Kidney capillary endothelial cell (primary cell): ENCODE data around the gene MGAM2.

Source experiments
- DNase-seq: peaks from one replicate; pipeline ENCODE4 v3.0.0-alpha.2; 2018; ENCODE audit warnings: low spot score

MGAM2 gene

GRCh38 chr7:142123184-142123583 lies 11.7 kb downstream of the MGAM2 start:
- DNase-seq, result no peak

- no peak for DNase-seq
Observed at GRCh38 chr7:142125256-142125955, 13.9 kb downstream of the MGAM2 start.

- DNase-seq, result no peak
Observed at GRCh38 chr7:142130267-142130666, 18.7 kb downstream of the MGAM2 start.

- DNase-seq, result no peak
Observed at GRCh38 chr7:142131439-142132185, 20.1 kb downstream of the MGAM2 start.

- no peak for DNase-seq
Observed at GRCh38 chr7:142133731-142134148, 22.2 kb downstream of the MGAM2 start.

- no peak for DNase-seq
Observed at GRCh38 chr7:142134909-142135308, 23.4 kb downstream of the MGAM2 start.

GRCh38 chr7:142138996-142139395 lies 27.5 kb downstream of the MGAM2 start:
- DNase-seq, result no peak

GRCh38 chr7:142139597-142140400 lies 28.3 kb downstream of the MGAM2 start:
- DNase-seq, result no peak

GRCh38 chr7:142140401-142140959 lies 29.0 kb downstream of the MGAM2 start:
- no peak for DNase-seq

GRCh38 chr7:142142702-142143101 lies 31.2 kb downstream of the MGAM2 start:
- no peak for DNase-seq

- DNase-seq, result no peak
Observed at GRCh38 chr7:142146124-142146523, 34.6 kb downstream of the MGAM2 start.

GRCh38 chr7:142150356-142150755 lies 38.8 kb downstream of the MGAM2 start:
- no peak for DNase-seq

GRCh38 chr7:142150869-142151268 lies 39.4 kb downstream of the MGAM2 start:
- no peak for DNase-seq

- no peak for DNase-seq
Observed at GRCh38 chr7:142152076-142152475, 40.6 kb downstream of the MGAM2 start.

GRCh38 chr7:142153400-142153799 lies 41.9 kb downstream of the MGAM2 start:
- no peak for DNase-seq

- no peak for DNase-seq
Observed at GRCh38 chr7:142158736-142159496, 47.4 kb downstream of the MGAM2 start.

- DNase-seq, result no peak
Observed at GRCh38 chr7:142161921-142162320, 50.4 kb downstream of the MGAM2 start.

GRCh38 chr7:142168746-142169145 lies 57.2 kb downstream of the MGAM2 start:
- DNase-seq, result no peak

GRCh38 chr7:142172932-142173331 lies 61.4 kb downstream of the MGAM2 start:
- DNase-seq, result no peak

- DNase-seq, result no peak
Observed at GRCh38 chr7:142174441-142174840, 62.9 kb downstream of the MGAM2 start.

GRCh38 chr7:142175594-142175993 lies 64.1 kb downstream of the MGAM2 start:
- no peak for DNase-seq

GRCh38 chr7:142176901-142177300 lies 65.4 kb downstream of the MGAM2 start:
- no peak for DNase-seq
